Neural cell (in vitro differentiated cells): ENCODE results near the gene ERICH6. TPM values are rescaled to one million over a fixed set of nuclear protein-coding genes. Genes with fewer than 3 reads are reported as not detected.

Experiments used
- H2AFZ ChIP-seq: fragments of 200-600, 300-800 bp; sonication (generic), shearing (Covaris generic); 2 replicates; pipeline ENCODE4 v1.6.0; 2014; ENCODE audit warnings: low read depth, mild to moderate bottlenecking, antibody characterized with exemption, low read length, moderate library complexity
- H3F3A ChIP-seq: fragments of 200-600 bp; shearing (Covaris generic); 2 replicates; pipeline ENCODE4 v1.6.1; 2016; ENCODE audit warnings: mild to moderate bottlenecking, moderate library complexity, mixed read lengths, antibody characterized with exemption, low read length; ENCODE audit not compliant: insufficient read depth, poor library complexity, severe bottlenecking
- H3K27ac ChIP-seq: fragments of 200-600, 300-800 bp; sonication (generic), shearing (Covaris generic); 2 replicates; pipeline ENCODE4 v1.5.1; 2014; ENCODE audit warnings: mild to moderate bottlenecking, low read length, moderate library complexity
- H3K27me3 ChIP-seq: fragments of 300-800, 200-600 bp; sonication (generic), shearing (Covaris generic); 2 replicates; pipeline ENCODE4 v1.6.0; 2014; ENCODE audit warnings: mild to moderate bottlenecking, low read depth, low read length, moderate library complexity; ENCODE audit not compliant: insufficient read depth
- H3K36me3 ChIP-seq: fragments of 300-800, 200-600 bp; sonication (generic), shearing (Covaris generic); 2 replicates; pipeline ENCODE4 v1.5.1; 2014; ENCODE audit warnings: mild to moderate bottlenecking, antibody characterized with exemption, low read length, moderate library complexity; ENCODE audit not compliant: insufficient read depth
- H3K4me2 ChIP-seq: fragments of 300-800, 200-600 bp; sonication (generic), shearing (Covaris generic); 2 replicates; pipeline ENCODE4 v1.6.0; 2014; ENCODE audit warnings: mild to moderate bottlenecking, low read length
- H3K4me3 ChIP-seq: fragments of 300-800, 200-600 bp; sonication (generic), shearing (Covaris generic); 2 replicates; pipeline ENCODE4 v1.5.1; 2014; ENCODE audit warnings: mild to moderate bottlenecking, low read length, moderate library complexity
- H3K79me2 ChIP-seq: fragments of 200-600 bp; shearing (Covaris generic); replicated peaks from 2 replicates; pipeline ENCODE4 v1.6.0; 2014; ENCODE audit warnings: mild to moderate bottlenecking, low read length, moderate library complexity; ENCODE audit not compliant: insufficient read depth
- H3K9ac ChIP-seq: fragments of 300-800, 200-600 bp; sonication (generic), shearing (Covaris generic); 2 replicates; pipeline ENCODE4 v1.6.1; 2016; ENCODE audit warnings: mild to moderate bottlenecking, low read length, mixed read lengths
- H3K9me2 ChIP-seq: fragments of 200-600 bp; shearing (Covaris generic); 2 replicates; pipeline ENCODE4 v1.6.1; 2016; ENCODE audit warnings: mild to moderate bottlenecking, low read length, mixed read lengths; ENCODE audit not compliant: insufficient read depth
- H3K9me3 ChIP-seq: fragments of 200-600, 300-800 bp; sonication (generic), shearing (Covaris generic); 2 replicates; pipeline ENCODE4 v1.6.1; 2016; ENCODE audit warnings: mild to moderate bottlenecking, mixed run types, low read length, moderate library complexity, mixed read lengths
- H4K20me1 ChIP-seq: fragments of 200-600 bp; shearing (Covaris generic); 2 replicates; pipeline ENCODE4 v1.6.1; 2016; ENCODE audit warnings: mild to moderate bottlenecking, mixed run types; ENCODE audit not compliant: insufficient read depth
- EP300 ChIP-seq: fragments of 450-650 bp; conservative IDR thresholded peaks from 2 replicates; pipeline ENCODE4 v1.6.1; 2014; ENCODE audit warnings: antibody characterized with exemption, mild to moderate bottlenecking, moderate library complexity; ENCODE audit not compliant: poor library complexity, severe bottlenecking
- EZH2 ChIP-seq: fragments of 200-600, 300-800 bp; shearing (Covaris generic), sonication (generic); IDR thresholded peaks from 2 replicates; pipeline ENCODE4 v1.6.1; 2014; ENCODE audit warnings: antibody characterized with exemption, low read length, borderline replicate concordance, mild to moderate bottlenecking; ENCODE audit not compliant: insufficient read depth, poor library complexity, severe bottlenecking
- MXI1 ChIP-seq: fragments of 450-650 bp; conservative IDR thresholded peaks from 2 replicates; pipeline ENCODE4 v1.6.1; 2014; ENCODE audit warnings: antibody characterized with exemption, mild to moderate bottlenecking; ENCODE audit not compliant: poor library complexity, severe bottlenecking
- POLR2AphosphoS5 ChIP-seq: IDR thresholded peaks from 2 replicates; pipeline ENCODE4 v1.6.1; 2012
- RAD21 ChIP-seq: fragments of 450-650 bp; conservative IDR thresholded peaks from 2 replicates; pipeline ENCODE4 v1.6.1; 2014; ENCODE audit warnings: antibody characterized with exemption, mild to moderate bottlenecking, moderate library complexity
- SMC3 ChIP-seq: fragments of 450-650 bp; conservative IDR thresholded peaks from 2 replicates; pipeline ENCODE4 v1.6.1; 2014; ENCODE audit warnings: antibody characterized with exemption, mild to moderate bottlenecking, moderate library complexity; ENCODE audit not compliant: poor library complexity
- TAF1 ChIP-seq: IDR thresholded peaks from 2 replicates; pipeline ENCODE4 v1.6.1; 2012; ENCODE audit warnings: low read depth
- polyA plus RNA-seq: library from polyadenylated mRNA; depleted of rRNA; stranded (reverse); fragments of >200 nt; gene quantifications from 2 replicates; pipeline ENCODE4 v1.2.3, GENCODE V29; 2014
- TF ChIP-seq, protein P1 (sequence below): fragments of 450-650 bp; IDR thresholded peaks from 2 replicates; pipeline ENCODE4 v1.5.1; 2014; ENCODE audit warnings: antibody characterized with exemption, mild to moderate bottlenecking, moderate library complexity; ENCODE audit not compliant: poor library complexity, severe bottlenecking
- TF ChIP-seq, protein P2 (sequence below): IDR thresholded peaks from 2 replicates; pipeline ENCODE4 v1.6.1; 2012; ENCODE audit warnings: borderline replicate concordance

ERICH6 gene
- polyA plus RNA-seq, 1 donor from 2014 or later: not detected

DNA sequence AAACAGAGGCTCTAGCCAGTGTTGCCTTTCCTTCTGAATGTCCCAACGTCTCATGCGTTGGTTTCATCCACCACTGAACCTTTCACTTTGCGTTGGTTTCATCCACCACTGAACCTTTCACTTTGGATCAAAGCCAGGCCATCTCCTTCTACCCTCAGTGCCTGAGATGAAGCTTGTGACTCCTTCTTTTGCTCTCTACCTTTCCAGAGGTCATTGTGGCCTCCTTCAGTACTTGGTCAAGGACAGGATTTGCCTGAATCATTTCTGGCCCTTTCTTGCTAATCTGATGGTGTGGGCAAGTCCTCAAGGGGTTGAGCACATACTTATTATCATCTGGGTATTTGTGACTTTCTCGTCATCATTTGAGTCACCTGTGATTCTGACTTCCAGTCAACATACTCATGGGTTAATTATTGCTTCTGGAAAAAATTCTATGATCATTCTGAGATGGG lies 50.6 kb downstream of the ERICH6 start:
- H3K79me2 ChIP-seq: no peaks in the 10 kb centered on the region
- no peaks in the 10 kb centered on the region for H3K27me3 ChIP-seq
- no peaks in the 10 kb centered on the region for H3K9me3 ChIP-seq
- no peak overlapping the region for H3K4me2 ChIP-seq
- no peaks in the 10 kb centered on the region for H3K9me2 ChIP-seq
- no peaks in the 10 kb centered on the region for H4K20me1 ChIP-seq
- H3K27ac ChIP-seq: no peak overlapping the region
- no peak for TF ChIP-seq SMC3
- TF ChIP-seq EP300: no peak
- no peak for TF ChIP-seq POLR2AphosphoS5
- TF ChIP-seq RAD21: no peak
- no peak for TF ChIP-seq TAF1
- TF ChIP-seq, protein P1, sequence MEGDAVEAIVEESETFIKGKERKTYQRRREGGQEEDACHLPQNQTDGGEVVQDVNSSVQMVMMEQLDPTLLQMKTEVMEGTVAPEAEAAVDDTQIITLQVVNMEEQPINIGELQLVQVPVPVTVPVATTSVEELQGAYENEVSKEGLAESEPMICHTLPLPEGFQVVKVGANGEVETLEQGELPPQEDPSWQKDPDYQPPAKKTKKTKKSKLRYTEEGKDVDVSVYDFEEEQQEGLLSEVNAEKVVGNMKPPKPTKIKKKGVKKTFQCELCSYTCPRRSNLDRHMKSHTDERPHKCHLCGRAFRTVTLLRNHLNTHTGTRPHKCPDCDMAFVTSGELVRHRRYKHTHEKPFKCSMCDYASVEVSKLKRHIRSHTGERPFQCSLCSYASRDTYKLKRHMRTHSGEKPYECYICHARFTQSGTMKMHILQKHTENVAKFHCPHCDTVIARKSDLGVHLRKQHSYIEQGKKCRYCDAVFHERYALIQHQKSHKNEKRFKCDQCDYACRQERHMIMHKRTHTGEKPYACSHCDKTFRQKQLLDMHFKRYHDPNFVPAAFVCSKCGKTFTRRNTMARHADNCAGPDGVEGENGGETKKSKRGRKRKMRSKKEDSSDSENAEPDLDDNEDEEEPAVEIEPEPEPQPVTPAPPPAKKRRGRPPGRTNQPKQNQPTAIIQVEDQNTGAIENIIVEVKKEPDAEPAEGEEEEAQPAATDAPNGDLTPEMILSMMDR: no peak
- TF ChIP-seq, protein P2, sequence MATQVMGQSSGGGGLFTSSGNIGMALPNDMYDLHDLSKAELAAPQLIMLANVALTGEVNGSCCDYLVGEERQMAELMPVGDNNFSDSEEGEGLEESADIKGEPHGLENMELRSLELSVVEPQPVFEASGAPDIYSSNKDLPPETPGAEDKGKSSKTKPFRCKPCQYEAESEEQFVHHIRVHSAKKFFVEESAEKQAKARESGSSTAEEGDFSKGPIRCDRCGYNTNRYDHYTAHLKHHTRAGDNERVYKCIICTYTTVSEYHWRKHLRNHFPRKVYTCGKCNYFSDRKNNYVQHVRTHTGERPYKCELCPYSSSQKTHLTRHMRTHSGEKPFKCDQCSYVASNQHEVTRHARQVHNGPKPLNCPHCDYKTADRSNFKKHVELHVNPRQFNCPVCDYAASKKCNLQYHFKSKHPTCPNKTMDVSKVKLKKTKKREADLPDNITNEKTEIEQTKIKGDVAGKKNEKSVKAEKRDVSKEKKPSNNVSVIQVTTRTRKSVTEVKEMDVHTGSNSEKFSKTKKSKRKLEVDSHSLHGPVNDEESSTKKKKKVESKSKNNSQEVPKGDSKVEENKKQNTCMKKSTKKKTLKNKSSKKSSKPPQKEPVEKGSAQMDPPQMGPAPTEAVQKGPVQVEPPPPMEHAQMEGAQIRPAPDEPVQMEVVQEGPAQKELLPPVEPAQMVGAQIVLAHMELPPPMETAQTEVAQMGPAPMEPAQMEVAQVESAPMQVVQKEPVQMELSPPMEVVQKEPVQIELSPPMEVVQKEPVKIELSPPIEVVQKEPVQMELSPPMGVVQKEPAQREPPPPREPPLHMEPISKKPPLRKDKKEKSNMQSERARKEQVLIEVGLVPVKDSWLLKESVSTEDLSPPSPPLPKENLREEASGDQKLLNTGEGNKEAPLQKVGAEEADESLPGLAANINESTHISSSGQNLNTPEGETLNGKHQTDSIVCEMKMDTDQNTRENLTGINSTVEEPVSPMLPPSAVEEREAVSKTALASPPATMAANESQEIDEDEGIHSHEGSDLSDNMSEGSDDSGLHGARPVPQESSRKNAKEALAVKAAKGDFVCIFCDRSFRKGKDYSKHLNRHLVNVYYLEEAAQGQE: no peak
- no peak for TF ChIP-seq EZH2
- no peak for TF ChIP-seq MXI1
- H2AFZ ChIP-seq: no peak overlapping the region
- no peaks in the 10 kb centered on the region for H3K36me3 ChIP-seq
- no peaks in the 10 kb centered on the region for H3F3A ChIP-seq
- no peak overlapping the region for H3K4me3 ChIP-seq
- no peak overlapping the region for H3K9ac ChIP-seq

DNA sequence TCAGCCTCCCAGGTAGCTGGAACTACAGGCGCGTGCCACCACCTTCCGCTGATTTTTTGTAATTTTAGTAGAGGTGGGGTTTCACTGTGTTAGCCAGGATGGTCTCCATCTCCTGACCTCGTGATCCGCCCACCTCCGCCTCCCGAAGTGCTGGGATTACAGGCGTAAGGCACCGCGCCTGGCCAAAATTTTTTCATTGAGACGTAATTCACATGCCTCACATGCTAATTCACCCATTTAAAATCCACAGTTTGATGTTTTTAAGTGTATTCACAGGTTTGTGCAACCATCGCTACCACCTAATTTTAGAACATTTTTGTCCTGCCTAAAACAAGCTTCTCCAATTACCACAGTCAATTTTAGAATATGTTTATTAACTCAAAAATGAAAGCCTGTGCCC lies 63.5 kb downstream of the ERICH6 start:
- no peaks in the 10 kb centered on the region for H3K9me2 ChIP-seq
- TF ChIP-seq EP300 (no peak), EZH2 (no peak), TAF1 (no peak), SMC3 (no peak), RAD21 (no peak), POLR2AphosphoS5 (no peak), MXI1 (no peak)
- TF ChIP-seq, protein P1: no peak
- TF ChIP-seq, protein P2: no peak

More for the DNA sequence above, 63.5 kb downstream of the ERICH6 start:
- H3K4me3 ChIP-seq: no peak overlapping the region
- H3K9me3 ChIP-seq: no peaks in the 10 kb centered on the region
- H2AFZ ChIP-seq: no peak overlapping the region
- no peak overlapping the region for H3K27ac ChIP-seq
- no peak overlapping the region for H3K4me2 ChIP-seq
- no peaks in the 10 kb centered on the region for H3K27me3 ChIP-seq
- H4K20me1 ChIP-seq: no peaks in the 10 kb centered on the region
- no peaks in the 10 kb centered on the region for H3F3A ChIP-seq
- H3K36me3 ChIP-seq: no peaks in the 10 kb centered on the region
- no peaks in the 10 kb centered on the region for H3K79me2 ChIP-seq
- no peak overlapping the region for H3K9ac ChIP-seq
